D721Med (cell line): ENCODE results near the gene TMEM150C.

Experiments
- DNase-seq: peaks from one replicate; pipeline ENCODE4 v3.0.0; 2011; ENCODE audit warnings: low spot score; ENCODE audit not compliant: insufficient read length
- FAIRE-seq: peaks from 2 replicates; lab custom pipeline; 2011; peaks lifted over from hg19 to GRCh38; lab: Jason Lieb, UNC
- TF ChIP-seq, protein P1 (sequence below): IDR thresholded peaks from 2 replicates; pipeline ENCODE4 v1.5.1; 2012; ENCODE audit warnings: mild to moderate bottlenecking, control low read depth; ENCODE audit not compliant: insufficient read depth; ENCODE audit errors: missing control alignments

The TMEM150C gene

GRCh38 chr4:82437285-82438005, 124.3 kb downstream of the TMEM150C start:
- FAIRE-seq = no peak
- DNase-seq = no peak
- TF ChIP-seq, protein P1, sequence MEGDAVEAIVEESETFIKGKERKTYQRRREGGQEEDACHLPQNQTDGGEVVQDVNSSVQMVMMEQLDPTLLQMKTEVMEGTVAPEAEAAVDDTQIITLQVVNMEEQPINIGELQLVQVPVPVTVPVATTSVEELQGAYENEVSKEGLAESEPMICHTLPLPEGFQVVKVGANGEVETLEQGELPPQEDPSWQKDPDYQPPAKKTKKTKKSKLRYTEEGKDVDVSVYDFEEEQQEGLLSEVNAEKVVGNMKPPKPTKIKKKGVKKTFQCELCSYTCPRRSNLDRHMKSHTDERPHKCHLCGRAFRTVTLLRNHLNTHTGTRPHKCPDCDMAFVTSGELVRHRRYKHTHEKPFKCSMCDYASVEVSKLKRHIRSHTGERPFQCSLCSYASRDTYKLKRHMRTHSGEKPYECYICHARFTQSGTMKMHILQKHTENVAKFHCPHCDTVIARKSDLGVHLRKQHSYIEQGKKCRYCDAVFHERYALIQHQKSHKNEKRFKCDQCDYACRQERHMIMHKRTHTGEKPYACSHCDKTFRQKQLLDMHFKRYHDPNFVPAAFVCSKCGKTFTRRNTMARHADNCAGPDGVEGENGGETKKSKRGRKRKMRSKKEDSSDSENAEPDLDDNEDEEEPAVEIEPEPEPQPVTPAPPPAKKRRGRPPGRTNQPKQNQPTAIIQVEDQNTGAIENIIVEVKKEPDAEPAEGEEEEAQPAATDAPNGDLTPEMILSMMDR = no peak

GRCh38 chr4:82436780-82437179, 125.0 kb downstream of the TMEM150C start:
- DNase-seq (no peak), FAIRE-seq (no peak)
- TF ChIP-seq, protein P1 = no peak

GRCh38 chr4:82436130-82436529, 125.7 kb downstream of the TMEM150C start:
- no peak for FAIRE-seq
- TF ChIP-seq, protein P1 = no peak
- DNase-seq = no peak

GRCh38 chr4:82434949-82435348, 126.8 kb downstream of the TMEM150C start:
- no peak for FAIRE-seq
- DNase-seq = no peak
- TF ChIP-seq, protein P1 = no peak

DNA sequence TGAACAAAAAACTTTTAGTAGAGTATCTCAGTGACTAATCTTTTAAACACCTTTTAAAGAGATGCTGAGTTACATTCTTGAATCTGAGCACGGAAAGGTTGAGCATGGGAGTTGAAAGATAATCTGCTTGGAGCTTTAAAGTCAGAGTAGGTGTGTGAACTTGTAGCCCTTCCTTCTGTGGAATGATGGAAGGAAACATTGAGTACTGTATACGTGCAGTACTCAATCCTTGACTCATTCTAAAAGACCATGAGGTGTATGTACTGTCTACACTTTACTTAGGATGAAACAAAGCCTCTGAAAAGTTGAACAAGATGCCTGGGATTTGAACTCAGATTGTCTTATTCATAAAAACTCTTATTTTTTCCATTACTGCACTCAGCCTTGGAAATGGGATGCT, 128.0 kb downstream of the TMEM150C start:
- DNase-seq = no peak
- FAIRE-seq = no peak
- TF ChIP-seq, protein P1 = no peak
